PC-9 (cell line): Measurements from ENCODE around the gene ZFAND3. TPM values are rescaled to one million over a fixed set of nuclear protein-coding genes. Genes with fewer than 3 reads are reported as not detected.

Experiments
- BruUV-seq: library from RNA; stranded (reverse); fragments of 400-500 nt; replicated peaks from 2 replicates; lab custom pipeline; 2021; lab: Mats Ljungman, UMichigan
- CTCF ChIA-PET: fragments of 300-600 bp; sonication (Branson Sonifier 250); formaldehyde crosslinking; loops from one replicate; lab custom pipeline; 2022; ENCODE audit warnings: antibody characterized with exemption; lab: Charles Lee
- POLR2A ChIA-PET: fragments of 300-600 bp; sonication (Branson Sonifier 250); formaldehyde crosslinking; loops from one replicate; lab custom pipeline; 2022; ENCODE audit warnings: antibody characterized with exemption; ENCODE audit not compliant: unreplicated experiment; lab: Charles Lee
- DNase-seq, 2 experiments: peaks; one replicate each; pipeline versions ENCODE4 v3.0.0 to v3.0.0-alpha.2; 2015 to 2022; ENCODE audit warnings: mixed read lengths in 1 of 2
- H2AFZ ChIP-seq: fragments of 200-600 bp; sonication (generic); 2 replicates; pipeline ENCODE4 v1.8.1; 2017; ENCODE audit warnings: antibody characterized with exemption
- H3F3A ChIP-seq: fragments of 200-600 bp; sonication (generic); 2 replicates; pipeline ENCODE4 v1.8.1; 2017; ENCODE audit warnings: antibody characterized with exemption, mild to moderate bottlenecking, low read depth; ENCODE audit not compliant: insufficient read depth
- H3K27ac ChIP-seq: fragments of 200-600 bp; sonication (generic); 2 replicates; pipeline ENCODE4 v1.6.1; 2016; ENCODE audit warnings: mixed run types
- H3K27me3 ChIP-seq: fragments of 200-600 bp; sonication (generic); 2 replicates; pipeline ENCODE4 v1.6.1; 2016; ENCODE audit warnings: low read depth, mixed run types; ENCODE audit not compliant: insufficient read depth
- H3K36me3 ChIP-seq: fragments of 200-600 bp; sonication (generic); 2 replicates; pipeline ENCODE4 v1.6.1; 2016; ENCODE audit warnings: low read depth, mixed run types
- H3K4me1 ChIP-seq: fragments of 200-600 bp; sonication (generic); replicated peaks from 2 replicates; pipeline ENCODE4 v1.6.1; 2016; ENCODE audit warnings: mixed run types; ENCODE audit not compliant: insufficient read depth
- H3K4me2 ChIP-seq: fragments of 200-600 bp; sonication (generic); 2 replicates; pipeline ENCODE4 v1.6.1; 2017; ENCODE audit warnings: mixed run types
- H3K4me3 ChIP-seq: fragments of 200-600 bp; sonication (generic); 2 replicates; pipeline ENCODE4 v1.6.1; 2016; ENCODE audit warnings: mixed run types
- H3K79me2 ChIP-seq: fragments of 200-600 bp; sonication (generic); 2 replicates; pipeline ENCODE4 v1.6.1; 2017; ENCODE audit warnings: low read depth, mixed run types
- H3K9me2 ChIP-seq: fragments of 200-600 bp; sonication (generic); 2 replicates; pipeline ENCODE4 v1.8.1; 2017; ENCODE audit warnings: mild to moderate bottlenecking; ENCODE audit not compliant: insufficient read depth
- H3K9me3 ChIP-seq: fragments of 200-600 bp; sonication (generic); 2 replicates; pipeline ENCODE4 v1.8.1; 2016; ENCODE audit warnings: low read depth; ENCODE audit not compliant: insufficient read depth
- H4K20me1 ChIP-seq: fragments of 200-600 bp; sonication (generic); 2 replicates; pipeline ENCODE4 v1.8.1; 2017; ENCODE audit not compliant: insufficient read depth
- EZH2 ChIP-seq: fragments of 200-600 bp; sonication (generic); IDR thresholded peaks from 2 replicates; pipeline ENCODE4 v1.8.0; 2017; ENCODE audit warnings: antibody characterized with exemption, low read depth
- intact Hi-C: fragments of 100-400 bp; cut with micrococcal nuclease; formaldehyde crosslinking; loops from one replicate; pipeline ENCODE4 v1.10.0; 2022; ENCODE audit not compliant: unreplicated experiment
- total RNA-seq: library from RNA; stranded (reverse); gene quantifications from 2 replicates; pipeline ENCODE4 v1.2.3, GENCODE V29; 2021
- TF ChIP-seq, protein P1 (sequence below): fragments of 200-600 bp; sonication (generic); conservative IDR thresholded peaks from 2 replicates; pipeline ENCODE4 v1.6.1; 2017; ENCODE audit warnings: mixed run types, antibody characterized with exemption, mild to moderate bottlenecking, moderate library complexity

Gene ZFAND3
- total RNA-seq, 1 experiment from 2014 or later: 46.8 TPM

DNA sequence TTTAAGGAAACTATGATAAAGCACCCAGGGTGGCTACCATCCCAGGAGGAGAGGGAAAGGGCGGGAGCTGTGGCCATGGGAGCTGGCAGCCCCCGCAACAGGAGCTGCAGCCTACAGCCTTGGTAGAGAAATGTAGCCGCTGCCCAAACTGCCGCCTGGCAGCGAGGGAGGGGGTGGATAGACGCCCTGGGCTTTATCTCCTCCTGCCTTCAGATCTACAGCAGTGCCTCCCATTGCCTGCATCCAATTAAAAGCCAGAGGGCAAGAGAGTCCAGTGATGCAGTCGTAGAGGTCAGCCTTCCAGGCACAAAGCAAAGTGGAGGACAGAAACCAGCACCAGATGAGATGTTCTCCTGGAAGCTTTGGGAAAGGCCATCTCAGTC is 35.0 kb upstream of the ZFAND3 start:
- BruUV-seq: no TSS peak
- no peak overlapping the region for H2AFZ ChIP-seq
- ChIA-PET POLR2A (no interaction called here), CTCF (no interaction called here)
- H3K4me1 ChIP-seq: peaks cover 9% of the 10 kb centered on the region
- intact Hi-C loops: no loop called here
- 0 out of 2 replicates have a peak, but pooled peaks cover 4% of the 10 kb centered on the region for H3F3A ChIP-seq
- no peaks in the 10 kb centered on the region for H3K79me2 ChIP-seq
- H3K27ac ChIP-seq: no peak overlapping the region
- no peaks in the 10 kb centered on the region for H4K20me1 ChIP-seq
- H3K4me3 ChIP-seq: no peak overlapping the region
- TF ChIP-seq, protein P1, sequence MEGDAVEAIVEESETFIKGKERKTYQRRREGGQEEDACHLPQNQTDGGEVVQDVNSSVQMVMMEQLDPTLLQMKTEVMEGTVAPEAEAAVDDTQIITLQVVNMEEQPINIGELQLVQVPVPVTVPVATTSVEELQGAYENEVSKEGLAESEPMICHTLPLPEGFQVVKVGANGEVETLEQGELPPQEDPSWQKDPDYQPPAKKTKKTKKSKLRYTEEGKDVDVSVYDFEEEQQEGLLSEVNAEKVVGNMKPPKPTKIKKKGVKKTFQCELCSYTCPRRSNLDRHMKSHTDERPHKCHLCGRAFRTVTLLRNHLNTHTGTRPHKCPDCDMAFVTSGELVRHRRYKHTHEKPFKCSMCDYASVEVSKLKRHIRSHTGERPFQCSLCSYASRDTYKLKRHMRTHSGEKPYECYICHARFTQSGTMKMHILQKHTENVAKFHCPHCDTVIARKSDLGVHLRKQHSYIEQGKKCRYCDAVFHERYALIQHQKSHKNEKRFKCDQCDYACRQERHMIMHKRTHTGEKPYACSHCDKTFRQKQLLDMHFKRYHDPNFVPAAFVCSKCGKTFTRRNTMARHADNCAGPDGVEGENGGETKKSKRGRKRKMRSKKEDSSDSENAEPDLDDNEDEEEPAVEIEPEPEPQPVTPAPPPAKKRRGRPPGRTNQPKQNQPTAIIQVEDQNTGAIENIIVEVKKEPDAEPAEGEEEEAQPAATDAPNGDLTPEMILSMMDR: no peak
- TF ChIP-seq EZH2: no peak
- no peaks in the 10 kb centered on the region for H3K9me2 ChIP-seq
- no peaks in the 10 kb centered on the region for H3K27me3 ChIP-seq
- H3K9me3 ChIP-seq: no peaks in the 10 kb centered on the region
- no peak for DNase-seq
- H3K4me2 ChIP-seq: no peak overlapping the region
- H3K36me3 ChIP-seq: no peaks in the 10 kb centered on the region

DNA sequence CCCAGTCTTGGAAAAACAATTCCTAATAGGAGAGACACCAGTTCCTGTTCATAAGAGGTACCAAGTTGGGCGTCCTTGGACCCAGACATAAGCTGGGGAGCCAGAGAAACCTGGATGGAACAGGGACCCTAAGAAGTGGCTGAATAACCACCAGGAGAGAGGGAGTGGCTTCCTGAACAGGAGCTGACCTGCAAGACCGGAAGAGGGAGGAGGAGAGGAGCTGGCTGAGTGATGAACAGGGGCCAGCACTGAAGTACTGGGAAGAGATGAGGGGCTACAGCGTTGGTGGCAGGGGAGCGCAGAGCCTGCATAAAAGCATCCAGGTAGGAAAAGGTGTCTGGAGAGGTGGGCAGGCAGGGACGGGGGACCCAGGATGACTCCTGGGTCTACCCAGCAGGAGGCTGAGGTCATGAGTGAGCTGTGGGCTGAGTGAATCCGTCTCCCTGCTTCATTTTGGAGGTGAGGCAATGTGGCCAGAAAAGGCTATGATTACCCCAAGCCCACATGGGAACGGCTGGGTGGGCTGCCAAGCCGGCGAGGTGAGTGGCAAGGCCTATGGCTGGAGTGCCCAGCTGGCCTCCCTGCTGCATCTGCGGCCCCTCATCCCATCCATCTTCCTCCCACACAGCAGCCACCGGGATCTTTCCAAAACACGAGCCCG is 34.4 kb upstream of the ZFAND3 start:
- Histone ChIP-seq H3K9me3 (no peaks in the 10 kb centered on the region), H3K4me3 (no peak overlapping the region), H2AFZ (no peak overlapping the region), H4K20me1 (no peaks in the 10 kb centered on the region), H3K4me2 (no peak overlapping the region), H3K27ac (no peak overlapping the region), H3K36me3 (no peaks in the 10 kb centered on the region), H3K9me2 (no peaks in the 10 kb centered on the region), H3K4me1 (peaks cover 9% of the 10 kb centered on the region), H3K79me2 (no peaks in the 10 kb centered on the region), H3F3A (0 out of 2 replicates have a peak, but pooled peaks cover 4% of the 10 kb centered on the region), H3K27me3 (no peaks in the 10 kb centered on the region)
- TF ChIP-seq EZH2: no peak
- TF ChIP-seq, protein P1: no peak
- POLR2A ChIA-PET: no interaction called here
- DNase-seq: no peak
- CTCF ChIA-PET: no interaction called here
- intact Hi-C loops: no loop called here
- no TSS peak for BruUV-seq

DNA sequence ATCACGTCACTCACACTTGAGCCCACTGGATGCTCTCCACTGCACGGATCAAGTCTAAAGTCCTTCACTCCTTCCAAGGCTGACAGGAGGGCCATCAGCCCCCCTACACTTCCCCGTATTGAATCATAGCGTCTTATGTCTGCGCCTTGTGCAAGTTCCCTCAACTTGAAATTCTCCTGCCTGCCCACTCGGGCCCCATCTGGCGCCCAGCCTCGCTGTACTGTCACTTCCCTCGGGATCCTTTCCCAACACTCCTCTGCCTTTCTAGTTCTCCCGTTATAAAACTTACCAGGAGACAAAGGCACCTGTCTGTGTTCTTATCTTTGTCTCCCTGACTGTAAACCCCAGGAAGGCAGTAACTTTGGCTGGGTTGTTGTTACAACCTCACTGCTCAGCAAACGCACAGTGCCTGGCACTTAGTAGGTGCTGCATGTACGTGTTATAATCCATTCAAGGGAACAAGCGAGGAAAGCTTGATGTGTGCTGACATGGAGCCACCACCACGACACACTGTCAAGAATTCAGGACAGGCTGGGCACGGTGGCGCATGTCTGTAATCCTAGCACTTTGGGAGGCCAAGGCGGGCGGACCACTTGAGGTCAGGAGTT is 33.8 kb upstream of the ZFAND3 start:
- H3K4me3 ChIP-seq: no peak overlapping the region
- H3K4me1 ChIP-seq: peaks cover 12% of the 10 kb centered on the region
- H3K9me2 ChIP-seq: no peaks in the 10 kb centered on the region
- no peak overlapping the region for H3K4me2 ChIP-seq
- H3K27ac ChIP-seq: no peak overlapping the region
- CTCF ChIA-PET: no interaction called here
- H3F3A ChIP-seq: 0 out of 2 replicates have a peak, but pooled peaks cover 4% of the 10 kb centered on the region
- no peak for DNase-seq
- no peak overlapping the region for H2AFZ ChIP-seq
- intact Hi-C loops: no loop called here
- no peaks in the 10 kb centered on the region for H3K79me2 ChIP-seq
- TF ChIP-seq EZH2: no peak
- TF ChIP-seq, protein P1: no peak
- POLR2A ChIA-PET: no interaction called here
- H3K36me3 ChIP-seq: no peaks in the 10 kb centered on the region
- no peaks in the 10 kb centered on the region for H3K27me3 ChIP-seq
- no TSS peak for BruUV-seq
- no peaks in the 10 kb centered on the region for H3K9me3 ChIP-seq
- no peaks in the 10 kb centered on the region for H4K20me1 ChIP-seq
